Stimulated activated CD4-positive, alpha-beta T cell treated with anti-CD3 and anti-CD28 coated beads, Interleukin-1b, Interleukin-23, amount 100 ng/mL, for 1 hour (primary cell): ENCODE data around the gene SLC22A1.
"Not testable (repeated sequence)": the region's sequence is repeated elsewhere in the genome, so short reads cannot be mapped to it uniquely, and the experiment has no call there.

Source experiments
- DNase-seq, 2 donors: peaks; one replicate each; pipeline ENCODE4 v3.0.0-alpha.2; 2020; ENCODE audit warnings: low read depth in 2 of 2

The SLC22A1 gene

DNA sequence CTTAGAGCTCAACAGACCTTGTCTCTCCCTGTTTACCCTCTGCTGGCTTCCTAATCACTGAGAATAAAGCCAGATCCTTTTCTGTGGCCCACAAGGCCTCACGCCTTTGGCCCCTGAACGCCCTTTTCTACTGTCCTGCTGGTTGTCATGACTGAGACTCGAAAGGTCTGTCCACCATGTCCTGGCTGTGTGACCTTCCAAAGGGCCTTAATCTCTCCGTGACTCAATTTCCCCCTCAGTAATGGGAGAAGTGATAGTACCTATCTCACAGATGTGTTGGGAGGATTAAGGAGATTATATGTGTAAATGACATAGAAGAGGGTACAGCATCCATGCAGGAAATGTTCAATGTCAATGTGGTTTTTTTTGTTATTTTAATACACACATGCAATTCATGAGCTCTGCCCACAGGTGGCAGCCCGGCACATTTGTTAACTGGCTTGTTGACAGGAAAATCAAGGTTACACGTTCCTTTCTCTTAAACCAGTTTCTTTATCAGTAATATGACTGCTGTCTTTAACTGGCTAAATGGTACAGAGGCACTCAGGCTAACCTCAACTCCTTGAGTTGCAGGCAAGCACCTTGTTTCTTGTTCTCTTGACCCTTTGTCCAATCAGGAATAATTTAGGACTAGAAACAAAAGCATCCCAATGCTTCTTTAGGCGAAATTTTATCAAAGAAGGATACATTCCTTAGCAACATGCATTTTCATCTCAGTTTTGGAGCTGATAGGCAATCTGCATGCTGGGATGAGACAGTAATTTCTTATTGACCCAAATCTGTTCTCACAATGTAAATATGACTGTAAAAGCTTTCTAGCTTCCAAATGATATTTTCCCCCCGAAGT, 16.6 kb downstream of the SLC22A1 start:
- peak in 1 of 2 donors; percentile 30 for DNase-seq

DNA sequence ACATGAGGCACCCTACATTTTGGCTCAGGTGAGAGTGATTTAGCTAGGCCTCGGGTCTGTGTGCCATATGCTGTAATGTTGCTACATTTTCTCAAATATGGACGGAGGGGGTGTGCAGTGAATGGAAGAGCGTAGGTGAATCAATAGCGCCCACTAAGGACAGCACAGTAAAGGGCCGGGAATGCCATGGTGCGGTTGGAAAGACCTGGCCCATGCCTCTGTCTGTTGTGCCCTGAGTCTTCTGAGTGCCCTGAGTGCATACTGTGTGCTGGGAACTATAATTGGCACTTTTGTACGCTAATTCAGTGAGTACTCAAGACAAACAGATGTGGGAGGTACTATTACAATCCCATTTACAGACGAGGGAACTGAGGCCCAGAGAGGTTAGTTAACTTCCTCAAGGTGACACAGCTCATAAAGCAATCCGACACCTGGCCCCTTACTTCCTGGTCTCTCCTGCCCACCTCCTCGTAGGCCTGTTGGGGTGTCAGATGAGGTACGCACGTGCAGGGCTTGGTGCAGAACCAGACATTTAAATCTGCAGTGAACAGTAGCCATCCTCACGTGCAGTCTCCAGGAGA, 17.3 kb downstream of the SLC22A1 start:
- no peak for DNase-seq

DNA sequence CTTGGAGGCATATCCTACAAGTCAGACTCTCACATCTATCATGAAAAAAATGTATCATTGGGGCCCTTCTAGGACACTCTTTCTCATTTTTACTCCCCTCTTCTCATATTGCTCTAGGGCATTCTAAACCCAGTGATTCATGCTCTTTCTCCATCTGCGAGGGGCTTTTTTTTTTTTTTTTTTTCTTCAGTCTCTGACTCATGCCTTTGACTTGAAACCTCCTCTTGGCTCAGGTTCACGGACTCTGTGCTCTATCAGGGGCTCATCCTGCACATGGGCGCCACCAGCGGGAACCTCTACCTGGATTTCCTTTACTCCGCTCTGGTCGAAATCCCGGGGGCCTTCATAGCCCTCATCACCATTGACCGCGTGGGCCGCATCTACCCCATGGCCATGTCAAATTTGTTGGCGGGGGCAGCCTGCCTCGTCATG, 17.8 kb downstream of the SLC22A1 start:
- no peak for DNase-seq

DNA sequence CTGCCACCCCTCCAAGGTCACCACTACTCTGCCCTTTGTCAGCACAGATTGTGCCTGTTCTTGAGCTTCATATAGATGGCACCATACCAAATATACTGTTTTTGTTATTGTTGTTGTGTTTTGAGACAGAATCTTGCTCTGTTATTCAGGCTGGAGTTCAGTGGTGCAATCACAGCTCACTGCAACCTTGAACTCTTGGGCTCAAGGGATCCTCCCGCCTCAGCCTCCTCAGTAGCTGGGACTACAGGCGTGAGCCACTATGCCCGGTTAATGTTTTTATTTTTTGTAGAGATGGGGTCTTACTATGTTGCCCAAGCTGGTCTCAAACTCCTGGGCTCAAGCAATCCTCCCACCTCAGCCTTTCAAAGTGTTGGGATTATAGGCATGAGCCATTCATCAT, 18.9 kb downstream of the SLC22A1 start:
- DNase-seq = not testable (repeated sequence)

DNA sequence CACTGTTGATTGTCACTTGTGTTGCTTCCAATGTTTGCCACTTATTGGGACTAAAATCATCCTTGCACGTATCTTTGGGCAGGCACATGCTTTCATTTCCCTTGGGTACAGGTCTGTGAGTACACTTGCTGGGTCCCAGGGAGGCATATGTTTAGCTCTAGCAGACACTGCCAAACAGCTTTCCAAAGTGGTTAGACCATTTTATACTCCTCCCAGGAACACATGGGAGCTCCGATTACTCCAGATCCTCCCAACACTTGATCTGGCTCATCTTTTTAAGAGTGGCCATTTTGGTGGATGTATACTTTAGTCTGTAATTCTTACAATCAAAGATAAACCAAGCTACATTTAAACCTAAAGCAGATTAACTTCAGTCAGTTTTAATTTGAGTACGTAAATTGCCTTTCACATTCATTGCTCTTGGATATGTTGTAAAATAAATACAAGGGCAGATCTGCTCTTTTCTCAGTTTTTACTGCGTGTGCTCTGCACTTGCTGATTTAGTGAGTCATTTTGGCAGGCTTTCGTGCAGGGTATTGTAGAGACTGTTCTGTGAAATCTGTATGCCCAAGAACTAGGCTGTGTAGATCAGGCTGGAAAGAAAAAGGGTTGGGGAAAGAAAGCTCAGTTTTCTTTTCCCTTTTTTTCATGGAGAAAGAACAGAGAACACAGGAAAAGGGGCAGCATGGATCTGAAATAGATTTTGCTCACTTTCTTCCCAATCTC, 19.5 kb downstream of the SLC22A1 start:
- DNase-seq = no peak

GRCh38 chr6:160142115-160142715, 20.6 kb downstream of the SLC22A1 start:
- no peak for DNase-seq

DNA sequence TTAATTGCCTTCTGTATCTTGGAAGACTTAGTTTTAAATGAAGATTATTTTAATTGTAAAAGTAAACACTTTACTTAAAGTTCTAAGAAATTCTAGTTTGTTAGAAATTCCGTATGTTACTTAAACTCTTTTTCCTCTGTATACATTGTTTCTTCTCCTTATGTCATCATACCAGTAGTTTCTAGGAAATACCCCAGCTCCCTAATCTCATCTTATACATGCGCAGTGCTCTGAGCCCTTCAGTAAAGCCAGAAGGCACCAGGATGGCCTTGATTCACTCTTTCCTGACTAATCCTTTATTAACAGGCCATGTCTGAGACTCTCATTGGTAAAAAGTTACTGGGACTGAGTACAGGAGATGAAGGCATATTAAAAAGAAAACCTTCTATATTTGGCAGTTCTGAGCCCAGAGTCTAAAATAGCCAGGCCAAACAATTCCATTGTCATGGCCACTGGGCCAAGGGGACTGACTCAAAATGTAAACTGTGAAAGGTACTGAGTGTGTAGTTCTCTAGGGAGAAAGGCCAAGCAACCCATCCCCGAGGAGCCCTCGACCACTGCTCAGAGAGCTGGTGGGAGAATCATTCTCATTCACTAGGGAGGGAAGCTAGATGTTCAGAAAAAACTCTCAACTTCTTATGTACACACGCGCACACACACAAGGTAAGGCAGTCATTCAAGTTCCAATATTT, 25.0 kb downstream of the SLC22A1 start:
- DNase-seq = no peak

GRCh38 chr6:160147146-160147536, 25.5 kb downstream of the SLC22A1 start:
- no peak for DNase-seq

DNA sequence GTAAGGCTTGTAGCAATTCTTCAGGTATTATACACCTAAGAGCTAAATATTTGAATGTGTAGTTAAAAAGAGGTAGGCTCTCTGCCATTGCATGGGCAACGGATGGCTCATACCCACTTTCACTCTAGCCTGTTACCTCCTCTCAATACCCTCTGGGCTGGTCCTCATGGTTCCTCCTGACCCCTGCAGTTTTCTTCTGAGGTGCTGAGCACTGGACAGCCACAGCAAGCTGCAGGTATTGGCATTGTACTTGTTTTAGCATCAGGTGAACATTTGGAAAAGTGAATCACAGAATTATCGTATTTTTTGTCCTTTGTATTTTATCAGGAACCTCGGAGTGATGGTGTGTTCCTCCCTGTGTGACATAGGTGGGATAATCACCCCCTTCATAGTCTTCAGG, 32.9 kb downstream of the SLC22A1 start:
- no peak for DNase-seq

DNA sequence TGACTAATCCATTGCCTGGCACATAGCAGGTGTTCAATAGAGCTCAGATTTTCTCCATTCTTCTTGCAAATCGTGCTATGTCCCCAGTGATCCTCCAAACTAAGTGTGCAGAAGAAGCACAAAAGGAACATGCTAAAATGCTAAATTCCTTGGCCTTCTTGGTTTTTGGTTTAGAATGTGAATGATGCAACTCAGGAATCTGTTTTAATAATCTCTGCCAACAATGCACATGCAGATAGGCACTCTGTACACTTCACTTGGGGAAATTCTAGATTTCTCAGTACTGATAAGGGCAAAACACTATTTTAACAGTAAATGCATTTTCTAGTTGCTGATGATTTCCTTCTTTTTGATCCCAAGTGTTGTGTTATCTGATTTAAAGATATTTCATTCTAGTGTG, 35.2 kb downstream of the SLC22A1 start:
- no peak for DNase-seq

DNA sequence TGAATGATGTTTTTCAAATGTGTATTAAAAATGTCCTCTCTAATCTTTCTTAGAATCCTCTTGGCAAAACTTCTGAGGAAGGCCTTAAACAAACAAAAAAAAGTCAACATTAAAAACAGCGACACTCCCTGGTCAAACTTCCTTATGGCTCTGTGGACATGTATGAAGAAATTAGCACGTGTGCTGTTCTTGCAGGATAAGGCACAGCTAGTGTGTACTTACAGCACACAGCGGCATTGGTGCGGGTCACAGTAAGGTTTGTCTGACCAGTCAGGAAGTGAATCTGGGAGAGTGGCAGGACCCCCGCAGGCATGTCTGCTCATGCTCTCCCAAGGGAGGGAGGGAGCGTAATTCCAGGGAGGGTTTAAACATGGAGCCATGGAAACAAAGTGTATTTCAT, 38.8 kb downstream of the SLC22A1 start:
- DNase-seq = no peak

DNA sequence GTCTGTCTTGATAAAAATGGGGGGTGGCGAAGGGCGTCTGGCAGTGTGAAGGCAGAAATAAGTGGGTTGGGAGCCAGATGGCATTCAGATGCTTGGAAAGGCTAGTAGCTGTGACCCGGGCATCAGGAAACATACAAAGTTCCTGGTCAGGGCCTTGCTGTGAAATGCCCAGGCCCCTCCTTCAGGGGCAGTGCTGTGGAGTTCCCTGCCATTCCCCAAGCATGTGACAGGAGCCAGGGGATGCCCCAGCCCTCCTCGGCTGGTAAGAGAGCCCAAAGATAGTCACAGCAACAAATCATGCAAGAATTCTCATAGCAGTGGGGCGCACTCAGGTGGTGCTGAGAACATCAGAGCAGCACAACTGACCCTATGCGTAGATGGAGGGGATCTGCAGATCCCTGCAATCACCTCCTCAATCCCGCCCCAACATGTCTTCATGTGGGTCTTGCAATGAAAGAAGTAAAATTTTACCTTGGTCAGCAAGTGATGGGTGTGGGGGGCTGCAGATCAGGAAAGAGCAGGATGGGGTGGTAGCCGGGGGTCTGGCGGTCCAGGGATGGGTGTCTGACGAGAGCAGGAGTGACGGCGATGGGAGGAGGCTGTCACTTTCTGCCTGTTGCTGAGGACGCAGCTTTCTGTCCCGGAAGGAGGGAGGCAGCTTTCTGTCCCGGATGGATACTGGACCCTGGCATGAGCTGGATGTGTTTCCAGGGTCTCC, 39.5 kb downstream of the SLC22A1 start:
- DNase-seq = no peak

DNA sequence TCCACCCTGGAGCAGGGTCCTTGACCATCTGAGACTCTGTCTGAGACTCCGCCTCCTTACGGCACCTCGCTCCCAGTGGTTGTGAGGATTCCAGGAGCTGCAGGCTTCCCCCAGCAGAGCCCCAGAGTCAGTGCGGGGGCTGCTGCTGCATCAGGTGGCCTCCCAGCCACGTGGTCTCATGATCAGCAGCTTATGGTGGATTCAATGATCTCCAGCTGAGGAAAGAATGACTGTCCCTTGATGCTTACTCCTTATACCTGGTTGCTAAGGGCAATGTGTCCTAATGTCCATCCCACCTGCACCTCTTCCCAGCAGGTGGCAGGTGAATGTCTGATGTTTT, 40.0 kb downstream of the SLC22A1 start:
- no peak for DNase-seq

DNA sequence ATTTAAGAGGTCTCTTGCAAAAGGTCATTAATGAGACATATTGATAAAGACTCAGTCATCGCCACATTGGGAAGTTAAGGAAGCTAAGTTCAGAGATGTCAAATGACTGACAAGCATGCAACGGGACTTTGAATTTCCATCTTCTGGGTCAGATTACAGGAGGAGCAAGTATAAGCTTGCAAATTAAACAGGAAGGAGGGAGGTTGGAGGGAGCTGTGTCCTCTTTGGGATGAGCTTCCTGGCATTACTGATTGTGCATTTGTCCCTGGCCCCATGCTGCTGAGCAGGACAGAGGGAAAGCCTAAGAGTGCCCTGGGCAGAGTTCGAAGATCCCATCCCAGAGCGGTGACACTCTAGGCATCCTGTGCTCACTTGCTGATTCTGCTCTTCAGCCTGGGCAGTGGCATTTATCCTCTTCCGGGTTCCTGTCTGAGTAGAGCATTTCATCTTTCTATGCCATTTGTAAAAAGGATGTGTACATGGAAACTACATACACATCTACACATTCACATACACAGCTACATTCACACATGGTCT, 40.5 kb downstream of the SLC22A1 start:
- DNase-seq = no peak

GRCh38 chr6:160163425-160163824, 41.8 kb downstream of the SLC22A1 start:
- no peak for DNase-seq

DNA sequence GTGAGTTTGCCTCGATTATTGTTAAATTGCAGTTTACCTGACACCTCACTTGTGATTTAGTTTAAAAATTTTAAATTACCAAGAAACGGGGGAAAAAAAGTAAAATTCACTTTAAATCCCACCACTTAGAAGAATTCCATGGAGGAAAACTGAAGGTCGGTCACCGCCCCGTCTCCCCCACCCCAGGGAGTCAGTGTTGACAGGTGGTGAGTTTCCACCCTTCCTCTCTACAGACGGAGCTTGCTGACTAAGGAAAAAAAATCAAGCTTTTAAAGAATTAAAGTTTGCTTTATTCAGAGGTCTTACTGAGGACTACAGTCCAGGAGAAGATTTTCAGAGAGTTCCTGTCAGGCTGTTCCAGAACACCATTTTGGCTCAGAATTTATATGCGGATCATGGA, 42.3 kb downstream of the SLC22A1 start:
- DNase-seq = no peak

GRCh38 chr6:160165928-160166327, 44.3 kb downstream of the SLC22A1 start:
- not testable (repeated sequence) for DNase-seq

DNA sequence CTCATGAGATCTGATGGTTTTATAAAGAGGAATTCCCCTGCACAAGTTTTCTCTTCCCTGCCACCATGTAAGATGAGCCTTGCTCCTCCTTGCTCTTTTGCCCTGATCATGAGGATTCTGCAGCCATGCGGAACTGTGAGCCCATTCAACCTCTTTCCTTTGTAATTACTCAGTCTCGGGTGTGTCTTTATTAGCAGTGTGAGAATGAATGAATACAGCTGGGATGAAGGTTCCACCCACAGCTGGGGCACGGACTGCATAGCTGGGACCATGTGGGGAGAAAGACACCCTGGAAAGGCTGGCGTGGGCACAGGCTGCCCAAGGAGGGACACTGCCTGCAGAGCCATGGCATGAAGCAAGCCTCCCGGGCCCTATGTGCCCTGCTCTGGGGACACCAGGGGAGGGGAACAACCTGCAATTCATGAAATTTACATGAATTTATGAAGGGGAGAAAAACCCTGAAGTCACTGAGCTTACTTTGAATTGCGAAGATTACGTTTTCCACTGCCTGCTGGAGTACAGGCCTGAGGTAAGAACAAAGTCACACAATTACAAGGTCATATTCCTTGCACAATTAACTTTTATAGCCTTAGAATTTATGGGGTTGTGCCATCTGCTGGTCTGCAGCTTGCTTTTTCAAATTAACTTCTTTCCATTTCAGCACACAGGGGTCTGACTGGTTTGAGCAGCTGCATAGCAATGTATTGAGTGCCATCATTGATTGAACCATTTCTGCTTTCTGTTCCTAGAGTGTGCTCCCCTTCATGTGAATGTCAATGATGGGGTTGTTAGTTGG, 46.2 kb downstream of the SLC22A1 start:
- no peak for DNase-seq

GRCh38 chr6:160170018-160170680, 48.5 kb downstream of the SLC22A1 start:
- DNase-seq = no peak

DNA sequence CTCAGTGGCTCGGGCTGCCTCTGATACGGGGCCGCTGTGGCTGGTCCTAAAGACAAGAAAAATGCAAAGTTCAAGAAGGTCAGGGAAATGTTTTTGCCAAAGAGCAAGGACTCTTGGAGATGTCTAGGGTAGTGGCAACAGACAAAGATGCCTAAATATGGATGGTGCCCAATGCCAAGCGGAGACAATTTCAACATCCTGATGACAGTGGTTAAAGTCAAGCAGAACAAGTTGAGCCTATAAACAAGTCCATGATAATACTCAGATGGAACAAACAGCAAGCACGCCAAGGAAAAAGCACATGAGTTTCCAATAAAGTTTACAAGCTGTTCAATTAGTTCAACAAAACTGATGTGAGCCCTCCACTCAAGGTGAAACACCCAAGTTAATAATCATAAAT, 51.1 kb downstream of the SLC22A1 start:
- DNase-seq = no peak
